Left colon (tissue), 2 donors: Measurements from ENCODE around the gene FADS2. TPM values are rescaled to one million over a fixed set of nuclear protein-coding genes. Genes with fewer than 3 reads are reported as not detected.

ENCODE experiments used
- ATAC-seq: fragments of 200-7000 bp; cut with Tn5 transposase; one replicate; pipeline ENCODE4 v1.9.1; 2020; ENCODE audit warnings: mild to moderate bottlenecking, moderate library complexity
- DNase-seq, 2 donors: peaks; one replicate each; pipeline ENCODE4 v3.0.0-alpha.2; 2020
- intact Hi-C, 2 donors: fragments of 100-400 bp; cut with DNase I in 1 of 2; cut with micrococcal nuclease in 1 of 2; formaldehyde crosslinking; loops; one replicate each; pipeline versions ENCODE4 v1.11.2 to v1.14.0; 2022; cut with DNase I, micrococcal nuclease
- total RNA-seq, 2 donors: library from RNA; stranded (reverse); fragmentation: NEBNext Ultra II Directional; extraction: Animal tissue kit (Norgen Biotek cat#: 25700); gene quantifications; one replicate each; pipeline ENCODE4 v1.2.1, GENCODE V29; 2021
- donor health status: DM: no; HTN: no; CAD: no.
- donor health status: DM: yes; HTN: yes; CAD: no.

Gene FADS2
- total RNA-seq, 2 donors from 2014 or later: 3.1 to 5.6 TPM

DNA sequence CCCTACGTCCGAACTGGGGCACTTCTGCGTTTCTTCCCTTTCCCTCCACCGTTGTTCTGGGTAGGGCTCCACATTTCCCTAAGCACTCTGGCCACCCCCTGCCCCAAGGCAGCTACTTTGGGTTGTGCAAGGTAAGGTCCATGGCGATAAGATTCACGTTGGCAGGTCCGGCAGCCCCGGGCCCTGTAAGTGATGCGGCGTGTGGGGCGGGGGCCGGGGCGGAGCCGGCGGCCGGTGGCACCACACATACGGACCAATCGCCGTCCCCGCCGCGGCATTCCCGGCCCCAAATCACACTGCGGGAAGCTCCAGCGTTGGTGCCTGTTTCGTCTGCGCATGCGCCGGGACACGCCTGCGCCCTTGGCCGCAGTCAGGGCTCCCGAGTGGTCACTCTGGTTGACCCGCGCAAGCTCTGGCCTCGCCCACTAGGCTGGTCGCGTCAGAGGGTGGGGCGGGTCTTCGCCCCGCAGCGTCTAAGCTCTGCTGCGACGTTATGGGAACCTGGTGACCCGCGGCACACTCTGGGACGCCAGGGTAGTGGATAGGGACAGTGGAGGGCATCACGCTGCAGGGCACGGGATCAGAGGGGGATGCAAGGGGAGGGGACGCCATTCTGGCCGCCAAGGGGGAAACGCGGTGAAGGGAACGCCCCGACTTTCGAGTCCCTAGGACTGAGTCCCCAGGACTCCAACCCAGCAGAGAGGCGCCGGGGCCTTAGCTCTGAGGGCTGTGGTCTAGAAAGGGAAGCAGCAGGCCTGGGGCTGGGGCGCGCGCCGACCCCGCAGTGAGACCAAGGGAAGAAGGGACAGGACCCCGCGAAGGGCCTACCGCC lies 12.9 kb upstream of the FADS2 start:
- intact Hi-C loops: no loop called here
- DNase-seq (peak; percentile 89 to 93), ATAC-seq (peak; percentile 82)

GRCh38 chr11:61815790-61816735 lies 12.0 kb upstream of the FADS2 start:
- intact Hi-C loops: no loop called here
- ATAC-seq (peak; percentile 5), DNase-seq (peak; percentile 52 to 57)

- peak; percentile 22 for ATAC-seq
- peak; percentile 84 to 87 for DNase-seq
- intact Hi-C loops: no loop called here
Measured at GRCh38 chr11:61816736-61817455, 11.2 kb upstream of the FADS2 start, which contains the start of gene FADS1. Gene FADS1 (minus strand): TSS chr11:61817003. CDS start chr11:61816929, 74 bp downstream.

DNA sequence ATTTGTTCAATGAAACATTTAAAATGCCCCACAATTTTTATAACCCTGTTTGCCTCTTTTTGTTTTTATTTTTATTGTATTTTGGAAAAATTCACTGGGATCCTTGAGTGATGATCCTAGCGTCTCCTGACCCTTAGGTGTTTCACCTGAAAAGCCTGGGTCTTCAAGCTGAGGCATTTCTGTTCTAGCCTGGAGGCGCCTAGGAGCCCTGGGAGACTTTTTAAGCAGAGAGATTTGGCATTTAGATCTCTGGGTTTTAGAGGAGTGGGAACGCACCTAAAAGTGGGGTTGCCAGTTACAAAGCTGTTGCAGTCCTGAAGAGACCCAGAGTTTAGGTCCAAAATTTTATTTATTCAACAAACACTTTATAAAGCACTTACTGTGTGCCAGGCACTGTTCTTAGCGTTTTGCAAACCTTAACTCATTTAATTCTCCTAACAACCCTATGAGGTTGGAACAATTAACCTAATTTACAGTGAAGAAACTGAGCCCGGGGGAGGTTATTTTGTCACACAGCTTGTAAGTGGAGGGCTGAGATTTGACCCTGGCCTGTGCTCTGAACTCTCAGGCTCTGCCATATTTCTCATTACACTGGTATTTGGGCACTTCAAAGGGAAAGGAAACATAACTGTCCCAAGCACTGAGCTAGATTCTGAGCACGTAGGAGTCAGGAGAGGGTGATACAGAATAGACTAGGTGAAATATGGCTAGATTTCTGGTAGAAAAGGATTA lies 10.5 kb upstream of the FADS2 start:
- DNase-seq: no peak
- no peak for ATAC-seq
- intact Hi-C loops: no loop called here

DNA sequence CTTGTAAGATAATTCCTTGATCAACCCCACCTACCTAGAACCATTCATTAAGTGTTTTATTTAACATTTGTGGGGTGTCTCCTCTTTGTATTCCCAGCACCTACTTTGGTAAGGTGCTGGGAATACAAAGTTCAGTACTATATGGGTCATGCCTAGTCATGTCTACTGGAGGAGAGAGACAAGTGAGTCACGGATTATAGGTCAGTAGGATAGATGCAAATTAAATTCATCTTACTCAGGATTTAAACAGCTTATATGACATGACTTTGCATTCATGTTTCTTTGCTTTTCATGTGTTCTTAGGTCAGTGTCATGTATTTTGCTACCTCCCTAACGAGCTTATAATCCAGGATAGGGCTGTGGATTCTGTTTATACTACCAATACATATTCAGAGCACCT lies 7.9 kb upstream of the FADS2 start:
- no peak for DNase-seq
- peak; percentile 58 for ATAC-seq

DNA sequence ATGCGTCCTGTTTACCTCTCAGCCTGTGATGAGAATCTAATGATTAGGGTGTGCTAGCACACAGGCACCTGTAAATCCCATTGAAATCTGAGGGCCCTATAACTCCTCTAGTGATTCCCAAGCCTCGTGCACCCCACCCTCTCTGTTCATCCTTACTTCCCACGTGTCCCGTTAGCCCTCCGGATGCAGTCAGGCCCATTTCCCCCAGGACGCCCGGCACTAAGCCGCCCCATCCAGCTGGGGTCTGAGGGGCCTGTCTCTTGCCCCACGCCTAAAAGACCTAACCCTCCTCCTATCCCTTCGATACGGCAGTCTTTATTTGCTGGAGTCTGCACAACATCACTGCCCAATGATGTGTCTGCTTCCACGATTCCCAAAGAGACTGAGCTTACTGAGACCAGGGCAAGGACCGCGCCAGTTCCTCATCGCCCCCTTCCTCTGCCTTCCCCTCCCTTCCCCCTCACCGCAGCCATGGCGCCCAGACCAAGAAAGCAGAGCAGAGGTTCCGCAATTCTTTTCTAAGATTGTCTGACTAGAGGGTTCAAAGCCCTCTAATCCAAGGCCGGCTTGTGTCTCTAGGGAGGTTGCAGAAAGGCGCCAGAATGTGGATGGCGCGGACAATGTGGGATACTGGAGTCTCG lies 1.1 kb upstream of the FADS2 start:
- ATAC-seq (peak; percentile 17), DNase-seq (no peak)
- intact Hi-C loops: no loop called here

More for the DNA sequence above, 7.9 kb upstream of the FADS2 start:
- intact Hi-C loops: no loop called here

DNA sequence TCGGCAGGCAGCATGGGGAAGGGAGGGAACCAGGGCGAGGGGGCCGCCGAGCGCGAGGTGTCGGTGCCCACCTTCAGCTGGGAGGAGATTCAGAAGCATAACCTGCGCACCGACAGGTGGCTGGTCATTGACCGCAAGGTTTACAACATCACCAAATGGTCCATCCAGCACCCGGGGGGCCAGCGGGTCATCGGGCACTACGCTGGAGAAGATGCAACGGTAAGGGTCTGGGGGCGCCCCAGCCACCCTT lies 204 bp downstream of the FADS2 start:
- ATAC-seq (no peak), DNase-seq (no peak)
- intact Hi-C loops: no loop called here

DNA sequence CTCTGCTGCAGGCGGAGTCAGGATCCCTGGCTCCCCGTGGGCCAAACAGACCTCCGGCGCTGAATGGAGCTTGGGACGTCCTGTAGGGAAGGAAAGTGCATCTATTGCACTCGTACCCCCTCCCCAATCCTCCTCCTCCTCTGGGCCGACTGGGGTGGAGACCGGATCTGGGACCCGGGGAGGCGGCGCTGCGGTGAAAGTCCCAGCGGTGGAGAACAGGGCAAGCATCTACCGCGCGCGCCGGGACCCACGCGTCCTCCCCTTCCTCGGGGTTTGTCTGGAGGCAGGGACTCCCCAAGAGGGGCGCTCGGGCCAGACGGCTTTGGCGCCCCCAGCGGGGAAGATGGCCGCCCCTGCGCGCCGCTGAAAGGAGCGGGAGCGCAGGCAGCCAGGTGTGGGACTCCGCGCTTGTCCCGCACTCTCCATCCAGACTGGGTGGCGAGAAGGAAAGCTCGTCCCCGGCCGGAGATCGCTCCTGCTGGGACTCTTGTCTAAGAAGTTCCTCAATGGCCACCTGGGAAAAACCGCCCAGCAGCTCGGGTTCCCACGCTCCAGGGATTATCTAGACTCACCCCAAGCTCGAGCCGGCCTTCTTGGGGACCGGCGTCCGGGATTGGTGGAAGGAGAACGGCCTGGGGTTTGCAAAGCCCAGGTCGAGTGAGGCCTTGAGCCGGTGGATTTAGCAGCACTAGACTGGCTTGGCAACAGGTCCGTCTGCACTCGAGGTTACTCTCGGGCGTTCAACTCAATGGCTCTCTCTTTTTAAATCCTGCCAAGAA lies 718 bp downstream of the FADS2 start:
- DNase-seq (peak in 1 of 2 donors; percentile 17), ATAC-seq (peak; percentile 18)
- intact Hi-C loops: no loop called here

- intact Hi-C loops: no loop called here
- no peak for ATAC-seq
- no peak for DNase-seq
Measured at GRCh38 chr11:61829806-61830205, 1.7 kb downstream of the FADS2 start.

GRCh38 chr11:61830237-61831105 lies 2.4 kb downstream of the FADS2 start:
- no peak for ATAC-seq
- DNase-seq: no peak
- intact Hi-C loops: no loop called here

DNA sequence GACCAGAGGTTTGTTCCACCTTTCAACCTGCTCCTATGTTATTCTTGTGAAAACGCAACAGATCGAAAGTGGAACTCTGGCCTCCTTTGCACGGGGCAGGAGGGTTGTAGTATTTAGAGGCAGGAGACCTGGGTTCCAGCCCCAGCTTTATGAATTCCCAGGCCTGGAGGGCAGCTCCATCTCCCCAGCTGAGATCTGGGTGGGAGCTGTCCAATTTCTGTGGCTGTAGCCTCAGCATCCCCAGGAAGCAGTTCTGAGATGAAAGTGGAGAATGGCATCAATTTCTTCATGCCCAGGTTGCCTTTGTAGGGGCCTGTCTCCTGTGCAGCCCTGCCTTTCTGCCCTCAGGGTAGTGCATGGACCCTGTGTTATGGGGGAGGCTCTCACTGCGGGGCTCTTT lies 4.1 kb downstream of the FADS2 start:
- ATAC-seq (no peak), DNase-seq (no peak)
- intact Hi-C loops: no loop called here

- intact Hi-C loops: no loop called here
- DNase-seq (no peak), ATAC-seq (no peak)
Measured at GRCh38 chr11:61832754-61833153, 4.7 kb downstream of the FADS2 start.

- intact Hi-C loops: no loop called here
- no peak for ATAC-seq
Measured at GRCh38 chr11:61833471-61833870, 5.4 kb downstream of the FADS2 start.

DNA sequence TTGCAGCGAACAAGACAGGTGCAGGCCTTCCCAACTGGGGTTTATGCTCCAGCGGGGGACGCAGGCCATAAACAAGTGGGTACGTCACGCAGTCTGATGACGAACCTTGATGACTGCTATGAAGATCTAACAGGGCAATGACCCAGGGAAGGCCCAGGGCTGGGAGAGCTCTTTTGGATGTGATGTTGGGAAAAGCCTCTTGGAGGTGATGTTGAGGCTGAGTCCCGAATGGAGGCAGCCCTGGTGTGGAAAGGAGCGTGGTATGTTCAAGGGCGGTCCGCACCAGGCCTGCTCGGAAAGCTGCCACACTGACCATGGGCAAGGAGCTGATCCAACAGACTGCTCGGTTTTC lies 5.8 kb downstream of the FADS2 start:
- intact Hi-C loops: no loop called here
- DNase-seq: no peak
- ATAC-seq: no peak

More at GRCh38 chr11:61833471-61833870, 5.4 kb downstream of the FADS2 start:
- DNase-seq: no peak

- intact Hi-C loops: no loop called here
- peak in 1 of 2 donors; percentile 13 for DNase-seq
- peak; percentile 21 for ATAC-seq
Measured at GRCh38 chr11:61834278-61835048, 6.4 kb downstream of the FADS2 start.

GRCh38 chr11:61836193-61836592 lies 8.1 kb downstream of the FADS2 start:
- ATAC-seq (no peak), DNase-seq (no peak)
- intact Hi-C loops: no loop called here
